GM23338 (cell line): ENCODE data around the gene UBE2S. TPM values are rescaled to one million over a fixed set of nuclear protein-coding genes. Genes with fewer than 3 reads are reported as not detected.

Experiments
- ATAC-seq: fragments of 200-7000 bp; cut with Tn5 transposase; 3 replicates; pipeline ENCODE4 v1.9.1; 2020
- DNase-seq: peaks from one replicate; pipeline ENCODE4 v3.0.0-alpha.2; 2015; ENCODE audit warnings: low spot score
- H2AFZ ChIP-seq: fragments of 200-600 bp; sonication (generic); 2 replicates; pipeline ENCODE4 v1.8.0; 2016; ENCODE audit warnings: antibody characterized with exemption, mild to moderate bottlenecking, moderate library complexity
- H3F3A ChIP-seq: fragments of 200-600 bp; sonication (generic); replicated peaks from 2 replicates; pipeline ENCODE4 v1.8.0; 2017; ENCODE audit warnings: antibody characterized with exemption, mixed run types, low read depth
- H3K27ac ChIP-seq: fragments of 200-600 bp; sonication (generic); 2 replicates; pipeline ENCODE4 v1.6.1; 2016; ENCODE audit warnings: low read depth
- H3K27me3 ChIP-seq: fragments of 200-600 bp; sonication (generic); 2 replicates; pipeline ENCODE4 v1.8.0; 2016; ENCODE audit warnings: mild to moderate bottlenecking, mixed run types, moderate library complexity; ENCODE audit not compliant: insufficient read depth
- H3K36me3 ChIP-seq: fragments of 200-600 bp; sonication (generic); 2 replicates; pipeline ENCODE4 v1.8.0; 2016; ENCODE audit warnings: mild to moderate bottlenecking; ENCODE audit not compliant: insufficient read depth
- H3K4me1 ChIP-seq: fragments of 200-600 bp; sonication (generic); 2 replicates; pipeline ENCODE4 v1.8.0; 2016; ENCODE audit warnings: mild to moderate bottlenecking, moderate library complexity; ENCODE audit not compliant: insufficient read depth
- H3K4me2 ChIP-seq: fragments of 200-600 bp; sonication (generic); 2 replicates; pipeline ENCODE4 v1.7.1; 2017; ENCODE audit warnings: mixed run types
- H3K4me3 ChIP-seq: fragments of 200-600 bp; sonication (generic); 2 replicates; pipeline ENCODE4 v1.6.1; 2016; ENCODE audit warnings: mixed run types
- H3K79me2 ChIP-seq: fragments of 200-600 bp; sonication (generic); replicated peaks from 2 replicates; pipeline ENCODE4 v1.8.0; 2017; ENCODE audit warnings: mild to moderate bottlenecking; ENCODE audit not compliant: insufficient read depth
- H3K9me2 ChIP-seq: fragments of 200-600 bp; sonication (generic); 2 replicates; pipeline ENCODE4 v1.8.0; 2017; ENCODE audit not compliant: insufficient read depth
- H4K20me1 ChIP-seq: fragments of 200-600 bp; sonication (generic); replicated peaks from 2 replicates; pipeline ENCODE4 v1.8.0; 2017; ENCODE audit warnings: mild to moderate bottlenecking; ENCODE audit not compliant: insufficient read depth
- H3K27ac Mint-ChIP-seq: 2 replicates; pipeline ENCODE4 v1.8.0; 2020; ENCODE audit warnings: inconsistent platforms, mild to moderate bottlenecking, moderate library complexity, mixed read lengths
- H3K27me3 Mint-ChIP-seq: 3 replicates; pipeline ENCODE4 v1.8.0; 2022; ENCODE audit warnings: low read depth, mild to moderate bottlenecking, moderate library complexity, mixed read lengths, inconsistent platforms; ENCODE audit not compliant: insufficient read depth, poor library complexity
- H3K36me3 Mint-ChIP-seq: 3 replicates; pipeline ENCODE4 v1.8.0; 2021; ENCODE audit warnings: low read depth, mild to moderate bottlenecking, inconsistent platforms, moderate library complexity, mixed read lengths
- H3K4me1 Mint-ChIP-seq: 3 replicates; pipeline ENCODE4 v1.8.0; 2020; ENCODE audit warnings: mild to moderate bottlenecking, inconsistent platforms, mixed read lengths
- H3K4me3 Mint-ChIP-seq: 3 replicates; pipeline ENCODE4 v1.8.0; 2021; ENCODE audit warnings: moderate library complexity, mild to moderate bottlenecking, inconsistent platforms, mixed read lengths
- H3K9me3 Mint-ChIP-seq: 3 replicates; pipeline ENCODE4 v1.8.0; 2020; ENCODE audit warnings: moderate library complexity, mild to moderate bottlenecking, inconsistent platforms, mixed read lengths
- CREB1 ChIP-seq: fragments of 250-450 bp; sonication (Bioruptor Pico); IDR thresholded peaks from 2 replicates; pipeline ENCODE4 v1.5.0; 2020; ENCODE audit warnings: low read depth, mild to moderate bottlenecking, moderate library complexity
- EZH2 ChIP-seq: fragments of 200-600 bp; sonication (generic); IDR thresholded peaks from one replicate; pipeline ENCODE4 v1.8.0; 2017; ENCODE audit warnings: antibody characterized with exemption, mild to moderate bottlenecking, low read depth; ENCODE audit not compliant: unreplicated experiment
- EZH2phosphoT487 ChIP-seq: fragments of 200-600 bp; sonication (generic); IDR thresholded peaks from one replicate; pipeline ENCODE4 v1.8.1; 2018; ENCODE audit warnings: antibody characterized with exemption; ENCODE audit not compliant: unreplicated experiment
- NANOG ChIP-seq: IDR thresholded peaks from 2 replicates; pipeline ENCODE4 v1.6.1; 2016; ENCODE audit warnings: antibody characterized with exemption, borderline replicate concordance
- POLR2AphosphoS5 ChIP-seq: IDR thresholded peaks from 2 replicates; pipeline ENCODE4 v1.6.1; 2016; ENCODE audit warnings: antibody characterized with exemption, low read depth
- STAT1 ChIP-seq: IDR thresholded peaks from one replicate; pipeline ENCODE4 v1.6.1; 2016; ENCODE audit warnings: antibody characterized with exemption; ENCODE audit not compliant: unreplicated experiment
- ZNF114 ChIP-seq: fragments of 250-450 bp; sonication (Bioruptor Pico); IDR thresholded peaks from 2 replicates; pipeline ENCODE4 v1.5.0; 2020; ENCODE audit warnings: mild to moderate bottlenecking, moderate library complexity
- polyA plus RNA-seq: library from polyadenylated mRNA; unstranded; fragments of >200 nt; fragmentation: Nextera tagmentation; extraction: Ambion mirVana; gene quantifications from 2 replicates; pipeline ENCODE4 v1.2.1, GENCODE V29; 2016
- total RNA-seq: library from RNA; depleted of rRNA; stranded (reverse); fragments of >200 nt; shearing (Covaris generic); gene quantifications from 2 replicates; pipeline ENCODE4 v1.2.3, GENCODE V29; 2014
- TF ChIP-seq, protein P1 (sequence below): fragments of 250-450 bp; sonication (Bioruptor Pico); IDR thresholded peaks from 2 replicates; pipeline ENCODE4 v1.5.0; 2020; ENCODE audit warnings: mild to moderate bottlenecking, moderate library complexity
- TF ChIP-seq, protein P2 (sequence below): IDR thresholded peaks from one replicate; pipeline ENCODE4 v1.6.1; 2018; ENCODE audit warnings: antibody characterized with exemption; ENCODE audit not compliant: unreplicated experiment

Gene UBE2S
- total and polyA plus RNA-seq, 2 experiments from 2014 or later = 363 to 533 TPM

DNA sequence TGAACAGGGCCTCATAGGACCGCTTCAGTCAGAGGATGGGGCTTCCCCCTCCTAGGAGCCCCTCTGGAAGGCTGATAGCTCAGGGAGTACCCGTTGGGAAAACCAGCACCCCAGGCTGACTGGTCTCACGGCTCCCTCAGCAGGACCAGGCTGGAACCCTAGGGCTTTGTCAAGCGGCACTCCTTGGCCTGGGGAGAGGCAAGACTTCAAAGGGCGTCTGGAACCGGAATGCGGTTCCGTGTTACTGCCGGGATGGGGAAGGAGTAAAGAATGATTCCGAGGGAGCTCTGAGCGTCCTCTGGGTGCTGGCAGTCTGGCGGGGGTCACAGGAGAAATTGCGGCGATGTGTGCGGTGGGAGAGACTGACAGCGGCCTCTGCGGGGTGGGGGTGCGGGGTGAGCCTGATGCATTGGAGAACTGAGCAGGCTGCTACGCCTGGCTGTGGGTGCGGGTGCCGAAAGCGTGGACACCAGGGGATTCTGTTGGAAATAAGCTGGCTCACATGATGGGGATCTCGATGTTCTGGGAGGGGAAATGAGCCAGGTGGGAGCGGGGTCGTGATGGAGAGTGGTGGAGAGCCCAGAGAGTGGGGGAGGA, 54.9 kb downstream of the UBE2S start (continued):
- TF ChIP-seq EZH2phosphoT487 (no peak), STAT1 (no peak), ZNF114 (CRISPR knock-in tag) (no peak), EZH2 (no peak), NANOG (no peak)
- TF ChIP-seq, protein P1, sequence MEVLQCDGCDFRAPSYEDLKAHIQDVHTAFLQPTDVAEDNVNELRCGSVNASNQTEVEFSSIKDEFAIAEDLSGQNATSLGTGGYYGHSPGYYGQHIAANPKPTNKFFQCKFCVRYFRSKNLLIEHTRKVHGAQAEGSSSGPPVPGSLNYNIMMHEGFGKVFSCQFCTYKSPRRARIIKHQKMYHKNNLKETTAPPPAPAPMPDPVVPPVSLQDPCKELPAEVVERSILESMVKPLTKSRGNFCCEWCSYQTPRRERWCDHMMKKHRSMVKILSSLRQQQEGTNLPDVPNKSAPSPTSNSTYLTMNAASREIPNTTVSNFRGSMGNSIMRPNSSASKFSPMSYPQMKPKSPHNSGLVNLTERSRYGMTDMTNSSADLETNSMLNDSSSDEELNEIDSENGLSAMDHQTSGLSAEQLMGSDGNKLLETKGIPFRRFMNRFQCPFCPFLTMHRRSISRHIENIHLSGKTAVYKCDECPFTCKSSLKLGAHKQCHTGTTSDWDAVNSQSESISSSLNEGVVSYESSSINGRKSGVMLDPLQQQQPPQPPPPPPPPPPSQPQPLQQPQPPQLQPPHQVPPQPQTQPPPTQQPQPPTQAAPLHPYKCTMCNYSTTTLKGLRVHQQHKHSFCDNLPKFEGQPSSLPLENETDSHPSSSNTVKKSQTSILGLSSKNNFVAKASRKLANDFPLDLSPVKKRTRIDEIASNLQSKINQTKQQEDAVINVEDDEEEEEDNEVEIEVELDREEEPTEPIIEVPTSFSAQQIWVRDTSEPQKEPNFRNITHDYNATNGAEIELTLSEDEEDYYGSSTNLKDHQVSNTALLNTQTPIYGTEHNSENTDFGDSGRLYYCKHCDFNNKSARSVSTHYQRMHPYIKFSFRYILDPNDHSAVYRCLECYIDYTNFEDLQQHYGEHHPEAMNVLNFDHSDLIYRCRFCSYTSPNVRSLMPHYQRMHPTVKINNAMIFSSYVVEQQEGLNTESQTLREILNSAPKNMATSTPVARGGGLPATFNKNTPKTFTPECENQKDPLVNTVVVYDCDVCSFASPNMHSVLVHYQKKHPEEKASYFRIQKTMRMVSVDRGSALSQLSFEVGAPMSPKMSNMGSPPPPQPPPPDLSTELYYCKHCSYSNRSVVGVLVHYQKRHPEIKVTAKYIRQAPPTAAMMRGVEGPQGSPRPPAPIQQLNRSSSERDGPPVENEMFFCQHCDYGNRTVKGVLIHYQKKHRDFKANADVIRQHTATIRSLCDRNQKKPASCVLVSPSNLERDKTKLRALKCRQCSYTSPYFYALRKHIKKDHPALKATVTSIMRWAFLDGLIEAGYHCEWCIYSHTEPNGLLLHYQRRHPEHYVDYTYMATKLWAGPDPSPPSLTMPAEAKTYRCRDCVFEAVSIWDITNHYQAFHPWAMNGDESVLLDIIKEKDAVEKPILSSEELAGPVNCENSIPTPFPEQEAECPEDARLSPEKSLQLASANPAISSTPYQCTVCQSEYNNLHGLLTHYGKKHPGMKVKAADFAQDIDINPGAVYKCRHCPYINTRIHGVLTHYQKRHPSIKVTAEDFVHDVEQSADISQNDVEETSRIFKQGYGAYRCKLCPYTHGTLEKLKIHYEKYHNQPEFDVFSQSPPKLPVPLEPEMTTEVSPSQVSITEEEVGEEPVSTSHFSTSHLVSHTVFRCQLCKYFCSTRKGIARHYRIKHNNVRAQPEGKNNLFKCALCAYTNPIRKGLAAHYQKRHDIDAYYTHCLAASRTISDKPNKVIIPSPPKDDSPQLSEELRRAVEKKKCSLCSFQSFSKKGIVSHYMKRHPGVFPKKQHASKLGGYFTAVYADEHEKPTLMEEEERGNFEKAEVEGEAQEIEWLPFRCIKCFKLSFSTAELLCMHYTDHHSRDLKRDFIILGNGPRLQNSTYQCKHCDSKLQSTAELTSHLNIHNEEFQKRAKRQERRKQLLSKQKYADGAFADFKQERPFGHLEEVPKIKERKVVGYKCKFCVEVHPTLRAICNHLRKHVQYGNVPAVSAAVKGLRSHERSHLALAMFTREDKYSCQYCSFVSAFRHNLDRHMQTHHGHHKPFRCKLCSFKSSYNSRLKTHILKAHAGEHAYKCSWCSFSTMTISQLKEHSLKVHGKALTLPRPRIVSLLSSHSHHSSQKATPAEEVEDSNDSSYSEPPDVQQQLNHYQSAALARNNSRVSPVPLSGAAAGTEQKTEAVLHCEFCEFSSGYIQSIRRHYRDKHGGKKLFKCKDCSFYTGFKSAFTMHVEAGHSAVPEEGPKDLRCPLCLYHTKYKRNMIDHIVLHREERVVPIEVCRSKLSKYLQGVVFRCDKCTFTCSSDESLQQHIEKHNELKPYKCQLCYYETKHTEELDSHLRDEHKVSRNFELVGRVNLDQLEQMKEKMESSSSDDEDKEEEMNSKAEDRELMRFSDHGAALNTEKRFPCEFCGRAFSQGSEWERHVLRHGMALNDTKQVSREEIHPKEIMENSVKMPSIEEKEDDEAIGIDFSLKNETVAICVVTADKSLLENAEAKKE (CRISPR knock-in tag) = no peak

DNA sequence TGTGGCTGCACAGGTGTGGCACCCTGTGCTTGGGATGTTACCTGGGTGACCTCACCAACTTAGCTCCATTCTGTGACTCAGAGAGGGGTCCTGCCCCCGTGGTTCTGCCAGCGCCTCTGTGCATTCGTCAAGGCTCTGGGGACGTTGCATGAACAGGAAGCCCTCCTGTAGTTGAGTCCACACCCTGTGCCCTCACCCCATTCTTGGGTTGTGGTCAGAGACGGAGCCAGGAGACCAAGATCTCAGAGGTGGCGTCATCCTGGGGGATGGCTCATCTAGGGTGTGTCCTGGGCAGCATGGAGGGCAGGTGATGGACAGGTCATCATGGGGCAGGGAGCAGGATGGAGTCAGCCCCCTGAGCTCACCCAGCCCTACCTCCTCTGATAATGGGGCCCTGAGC, 55.5 kb downstream of the UBE2S start:
- no peak overlapping the region for H3K27ac Mint-ChIP-seq
- Histone ChIP-seq H3K4me1 (peaks cover 40% of the 10 kb centered on the region), H3K27me3 (peaks cover 58% of the 10 kb centered on the region), H3F3A (peaks cover 30% of the 10 kb centered on the region), H3K4me3 (no peak overlapping the region), H3K9me2 (no peaks in the 10 kb centered on the region), H2AFZ (no peak overlapping the region), H3K4me2 (no peak overlapping the region), H3K36me3 (no peaks in the 10 kb centered on the region), H3K27ac (no peak overlapping the region), H4K20me1 (no peaks in the 10 kb centered on the region), H3K79me2 (no peaks in the 10 kb centered on the region)
- ATAC-seq (no peak), DNase-seq (no peak)
- no peak overlapping the region for H3K4me3 Mint-ChIP-seq
- TF ChIP-seq, protein P2, sequence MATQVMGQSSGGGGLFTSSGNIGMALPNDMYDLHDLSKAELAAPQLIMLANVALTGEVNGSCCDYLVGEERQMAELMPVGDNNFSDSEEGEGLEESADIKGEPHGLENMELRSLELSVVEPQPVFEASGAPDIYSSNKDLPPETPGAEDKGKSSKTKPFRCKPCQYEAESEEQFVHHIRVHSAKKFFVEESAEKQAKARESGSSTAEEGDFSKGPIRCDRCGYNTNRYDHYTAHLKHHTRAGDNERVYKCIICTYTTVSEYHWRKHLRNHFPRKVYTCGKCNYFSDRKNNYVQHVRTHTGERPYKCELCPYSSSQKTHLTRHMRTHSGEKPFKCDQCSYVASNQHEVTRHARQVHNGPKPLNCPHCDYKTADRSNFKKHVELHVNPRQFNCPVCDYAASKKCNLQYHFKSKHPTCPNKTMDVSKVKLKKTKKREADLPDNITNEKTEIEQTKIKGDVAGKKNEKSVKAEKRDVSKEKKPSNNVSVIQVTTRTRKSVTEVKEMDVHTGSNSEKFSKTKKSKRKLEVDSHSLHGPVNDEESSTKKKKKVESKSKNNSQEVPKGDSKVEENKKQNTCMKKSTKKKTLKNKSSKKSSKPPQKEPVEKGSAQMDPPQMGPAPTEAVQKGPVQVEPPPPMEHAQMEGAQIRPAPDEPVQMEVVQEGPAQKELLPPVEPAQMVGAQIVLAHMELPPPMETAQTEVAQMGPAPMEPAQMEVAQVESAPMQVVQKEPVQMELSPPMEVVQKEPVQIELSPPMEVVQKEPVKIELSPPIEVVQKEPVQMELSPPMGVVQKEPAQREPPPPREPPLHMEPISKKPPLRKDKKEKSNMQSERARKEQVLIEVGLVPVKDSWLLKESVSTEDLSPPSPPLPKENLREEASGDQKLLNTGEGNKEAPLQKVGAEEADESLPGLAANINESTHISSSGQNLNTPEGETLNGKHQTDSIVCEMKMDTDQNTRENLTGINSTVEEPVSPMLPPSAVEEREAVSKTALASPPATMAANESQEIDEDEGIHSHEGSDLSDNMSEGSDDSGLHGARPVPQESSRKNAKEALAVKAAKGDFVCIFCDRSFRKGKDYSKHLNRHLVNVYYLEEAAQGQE = no peak
- TF ChIP-seq CREB1 (CRISPR knock-in tag) = no peak
- no peak for TF ChIP-seq POLR2AphosphoS5
- 0 out of 3 replicates have a peak, but pooled peaks cover 4% of the 10 kb centered on the region for H3K36me3 Mint-ChIP-seq
- H3K9me3 Mint-ChIP-seq = no peaks in the 10 kb centered on the region
- H3K4me1 Mint-ChIP-seq = peaks cover 52% of the 10 kb centered on the region
- H3K27me3 Mint-ChIP-seq = peaks cover 64% of the 10 kb centered on the region
